Fibroblast of lung (primary cell): ENCODE results near the gene DNAJC12.
"Not testable (repeated sequence)": the region's sequence is repeated elsewhere in the genome, so short reads cannot be mapped to it uniquely, and the experiment has no call there.

Experiments used
- EZH2 ChIP-seq: IDR thresholded peaks from 2 replicates; pipeline ENCODE4 v1.5.1; 2012; ENCODE audit warnings: low read length, control low read depth, mild to moderate bottlenecking; ENCODE audit errors: missing control alignments
- TF ChIP-seq, protein P1 (sequence below), 2 donors: IDR thresholded peaks in 1 of 2; conservative IDR thresholded peaks in 1 of 2; 1 replicate in 1 of 2; 2 replicates in 1 of 2; pipeline ENCODE4 v1.5.1; 2011 to 2012; ENCODE audit warnings: low read length in 2 of 2, control low read depth in 1 of 2, inconsistent platforms in 1 of 2, low read depth in 1 of 2, mild to moderate bottlenecking in 1 of 2

DNA sequence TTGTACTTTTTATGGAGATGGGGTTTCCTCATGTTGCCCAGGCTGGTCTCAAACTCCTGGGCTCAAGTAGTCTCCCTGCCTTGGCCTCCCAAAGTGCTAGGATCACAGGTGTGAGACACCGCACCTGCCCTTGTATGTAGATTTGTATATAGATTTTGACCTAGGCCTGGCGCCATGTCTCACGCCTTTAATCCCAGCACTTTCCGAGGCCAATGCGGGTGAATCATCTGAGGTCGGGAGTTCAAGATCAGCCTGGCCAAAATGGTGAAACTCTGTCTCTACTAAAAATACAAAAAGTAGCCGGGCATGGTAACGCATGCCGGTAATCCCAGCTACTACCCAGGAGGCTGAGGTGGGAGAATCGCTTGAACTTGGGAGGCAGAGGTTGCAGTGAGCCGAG is 39.4 kb upstream of the DNAJC12 start:
- TF ChIP-seq, protein P1, sequence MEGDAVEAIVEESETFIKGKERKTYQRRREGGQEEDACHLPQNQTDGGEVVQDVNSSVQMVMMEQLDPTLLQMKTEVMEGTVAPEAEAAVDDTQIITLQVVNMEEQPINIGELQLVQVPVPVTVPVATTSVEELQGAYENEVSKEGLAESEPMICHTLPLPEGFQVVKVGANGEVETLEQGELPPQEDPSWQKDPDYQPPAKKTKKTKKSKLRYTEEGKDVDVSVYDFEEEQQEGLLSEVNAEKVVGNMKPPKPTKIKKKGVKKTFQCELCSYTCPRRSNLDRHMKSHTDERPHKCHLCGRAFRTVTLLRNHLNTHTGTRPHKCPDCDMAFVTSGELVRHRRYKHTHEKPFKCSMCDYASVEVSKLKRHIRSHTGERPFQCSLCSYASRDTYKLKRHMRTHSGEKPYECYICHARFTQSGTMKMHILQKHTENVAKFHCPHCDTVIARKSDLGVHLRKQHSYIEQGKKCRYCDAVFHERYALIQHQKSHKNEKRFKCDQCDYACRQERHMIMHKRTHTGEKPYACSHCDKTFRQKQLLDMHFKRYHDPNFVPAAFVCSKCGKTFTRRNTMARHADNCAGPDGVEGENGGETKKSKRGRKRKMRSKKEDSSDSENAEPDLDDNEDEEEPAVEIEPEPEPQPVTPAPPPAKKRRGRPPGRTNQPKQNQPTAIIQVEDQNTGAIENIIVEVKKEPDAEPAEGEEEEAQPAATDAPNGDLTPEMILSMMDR (conservative IDR thresholded peaks at IDR 0.05 in 1 of 2, IDR thresholded peaks at IDR 0.05 in 1 of 2; ENCODE audit: low read depth in 1 of 2, low read length in 2 of 2) = not testable (repeated sequence)
- not testable (repeated sequence) for TF ChIP-seq EZH2
